Measurements from ENCODE around the gene NPAS2.

Gene NPAS2

GRCh38 chr2:100876231-100876860, 56.4 kb downstream of the NPAS2 start:
- DNase-seq (ENCODE audit: low read depth) = no peak
- no peak overlapping the region for H3K4me3 ChIP-seq (ENCODE audit: control insufficient read depth, low read depth, low read length)
- TF ChIP-seq CTCF (IDR thresholded peaks at IDR 0.05; ENCODE audit: control insufficient read depth, insufficient read depth, low read depth, low read length, missing control alignments) = no peak

GRCh38 chr2:100877555-100877954, 57.6 kb downstream of the NPAS2 start:
- no peak for DNase-seq (ENCODE audit: low read depth)
- TF ChIP-seq CTCF (IDR thresholded peaks at IDR 0.05; ENCODE audit: control insufficient read depth, insufficient read depth, low read depth, low read length, missing control alignments) = no peak
- no peak overlapping the region for H3K4me3 ChIP-seq (ENCODE audit: control insufficient read depth, low read depth, low read length)

- H3K4me3 ChIP-seq (ENCODE audit: control insufficient read depth, low read depth, low read length) = no peak overlapping the region
- no peak for TF ChIP-seq CTCF (IDR thresholded peaks at IDR 0.05; ENCODE audit: control insufficient read depth, insufficient read depth, low read depth, low read length, missing control alignments)
- no peak for DNase-seq (ENCODE audit: low read depth)
Observed at GRCh38 chr2:100878000-100878791, 58.3 kb downstream of the NPAS2 start.

GRCh38 chr2:100879296-100879695, 59.4 kb downstream of the NPAS2 start:
- DNase-seq (ENCODE audit: low read depth) = no peak
- no peak for TF ChIP-seq CTCF (IDR thresholded peaks at IDR 0.05; ENCODE audit: control insufficient read depth, insufficient read depth, low read depth, low read length, missing control alignments)
- H3K4me3 ChIP-seq (ENCODE audit: control insufficient read depth, low read depth, low read length) = no peak overlapping the region

GRCh38 chr2:100880036-100880435, 60.1 kb downstream of the NPAS2 start:
- no peak for DNase-seq (ENCODE audit: low read depth)
- no peak for TF ChIP-seq CTCF (IDR thresholded peaks at IDR 0.05; ENCODE audit: control insufficient read depth, insufficient read depth, low read depth, low read length, missing control alignments)
- H3K4me3 ChIP-seq (ENCODE audit: control insufficient read depth, low read depth, low read length) = no peak overlapping the region

- no peak for DNase-seq (ENCODE audit: low read depth)
- no peak overlapping the region for H3K4me3 ChIP-seq (ENCODE audit: control insufficient read depth, low read depth, low read length)
- TF ChIP-seq CTCF (IDR thresholded peaks at IDR 0.05; ENCODE audit: control insufficient read depth, insufficient read depth, low read depth, low read length, missing control alignments) = no peak
Observed at GRCh38 chr2:100880730-100881129, 60.8 kb downstream of the NPAS2 start.

All from AG09309 (cell line).